ENCODE results near the gene CORO2B.

- TF ChIP-seq POLR2A (IDR thresholded peaks at IDR 0.05) = no peak
- TF ChIP-seq, protein P1, sequence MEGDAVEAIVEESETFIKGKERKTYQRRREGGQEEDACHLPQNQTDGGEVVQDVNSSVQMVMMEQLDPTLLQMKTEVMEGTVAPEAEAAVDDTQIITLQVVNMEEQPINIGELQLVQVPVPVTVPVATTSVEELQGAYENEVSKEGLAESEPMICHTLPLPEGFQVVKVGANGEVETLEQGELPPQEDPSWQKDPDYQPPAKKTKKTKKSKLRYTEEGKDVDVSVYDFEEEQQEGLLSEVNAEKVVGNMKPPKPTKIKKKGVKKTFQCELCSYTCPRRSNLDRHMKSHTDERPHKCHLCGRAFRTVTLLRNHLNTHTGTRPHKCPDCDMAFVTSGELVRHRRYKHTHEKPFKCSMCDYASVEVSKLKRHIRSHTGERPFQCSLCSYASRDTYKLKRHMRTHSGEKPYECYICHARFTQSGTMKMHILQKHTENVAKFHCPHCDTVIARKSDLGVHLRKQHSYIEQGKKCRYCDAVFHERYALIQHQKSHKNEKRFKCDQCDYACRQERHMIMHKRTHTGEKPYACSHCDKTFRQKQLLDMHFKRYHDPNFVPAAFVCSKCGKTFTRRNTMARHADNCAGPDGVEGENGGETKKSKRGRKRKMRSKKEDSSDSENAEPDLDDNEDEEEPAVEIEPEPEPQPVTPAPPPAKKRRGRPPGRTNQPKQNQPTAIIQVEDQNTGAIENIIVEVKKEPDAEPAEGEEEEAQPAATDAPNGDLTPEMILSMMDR (IDR thresholded peaks at IDR 0.05) = no peak
These were observed 37.6 kb downstream of the CORO2B start for GRCh38 chr15:68616397-68616796.
